OCI-LY1 (cell line): ENCODE measurements around the gene RPSA.

Experiments
- EZH2 ChIP-seq: fragments of 200-600 bp; sonication (generic), shearing (Covaris generic); IDR thresholded peaks from 2 replicates; pipeline ENCODE4 v1.8.0; 2017; ENCODE audit warnings: borderline replicate concordance, mixed run types, mild to moderate bottlenecking, antibody characterized with exemption, low read length, moderate library complexity, mixed read lengths
- TF ChIP-seq, protein P1 (sequence below): fragments of 200-600 bp; sonication (generic), shearing (Covaris generic); IDR thresholded peaks from 2 replicates; pipeline ENCODE4 v1.5.1; 2017; ENCODE audit warnings: mild to moderate bottlenecking, antibody characterized with exemption, low read length, moderate library complexity, mixed read lengths

DNA sequence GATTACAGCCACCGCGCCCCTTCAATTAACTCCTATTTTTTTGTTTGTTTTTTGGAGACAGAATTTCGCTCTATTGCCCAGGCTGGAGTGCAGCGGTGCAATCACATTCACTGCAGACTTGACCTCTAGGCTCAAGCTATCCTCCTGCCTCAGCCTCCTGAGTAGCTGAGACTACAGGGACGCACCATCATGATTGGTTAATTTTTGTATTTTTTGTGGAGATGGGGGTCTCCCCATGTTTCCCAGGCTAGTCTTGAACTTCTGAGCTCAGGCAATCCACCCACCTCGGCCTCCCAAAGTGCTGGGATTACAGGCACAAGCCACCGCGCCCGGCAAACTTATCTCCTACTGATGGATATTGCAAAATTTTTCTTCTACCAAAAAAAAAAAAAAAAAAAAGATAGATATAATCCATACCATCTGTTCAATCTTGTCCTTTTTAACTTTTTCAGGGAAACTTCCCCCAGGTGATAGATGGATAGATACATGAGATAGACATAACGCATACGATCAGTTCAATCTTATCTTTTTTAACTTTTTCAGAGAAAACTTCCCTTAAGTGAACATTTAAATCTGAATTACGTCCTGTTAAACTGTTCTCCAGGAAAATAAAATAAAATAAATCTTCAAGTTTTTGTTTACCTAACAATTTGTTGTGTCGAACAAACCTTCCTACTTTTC lies 693 bp upstream of the RPSA start:
- TF ChIP-seq EZH2 = no peak
- TF ChIP-seq, protein P1, sequence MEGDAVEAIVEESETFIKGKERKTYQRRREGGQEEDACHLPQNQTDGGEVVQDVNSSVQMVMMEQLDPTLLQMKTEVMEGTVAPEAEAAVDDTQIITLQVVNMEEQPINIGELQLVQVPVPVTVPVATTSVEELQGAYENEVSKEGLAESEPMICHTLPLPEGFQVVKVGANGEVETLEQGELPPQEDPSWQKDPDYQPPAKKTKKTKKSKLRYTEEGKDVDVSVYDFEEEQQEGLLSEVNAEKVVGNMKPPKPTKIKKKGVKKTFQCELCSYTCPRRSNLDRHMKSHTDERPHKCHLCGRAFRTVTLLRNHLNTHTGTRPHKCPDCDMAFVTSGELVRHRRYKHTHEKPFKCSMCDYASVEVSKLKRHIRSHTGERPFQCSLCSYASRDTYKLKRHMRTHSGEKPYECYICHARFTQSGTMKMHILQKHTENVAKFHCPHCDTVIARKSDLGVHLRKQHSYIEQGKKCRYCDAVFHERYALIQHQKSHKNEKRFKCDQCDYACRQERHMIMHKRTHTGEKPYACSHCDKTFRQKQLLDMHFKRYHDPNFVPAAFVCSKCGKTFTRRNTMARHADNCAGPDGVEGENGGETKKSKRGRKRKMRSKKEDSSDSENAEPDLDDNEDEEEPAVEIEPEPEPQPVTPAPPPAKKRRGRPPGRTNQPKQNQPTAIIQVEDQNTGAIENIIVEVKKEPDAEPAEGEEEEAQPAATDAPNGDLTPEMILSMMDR = no peak
